Endothelial cell of umbilical vein (primary cell): ENCODE results near the gene DPP6. TPM values are rescaled to one million over a fixed set of nuclear protein-coding genes. Genes with fewer than 3 reads are reported as not detected.

Experiments used
- BruUV-seq: library from RNA; stranded (reverse); fragments of 400-500 nt; replicated peaks from 2 replicates; lab custom pipeline; 2021; lab: Mats Ljungman, UMichigan
- CTCF ChIA-PET: fragments of 300-600, 350-600 bp; sonication (Branson Sonifier 250); formaldehyde crosslinking; loops from one replicate; lab custom pipeline; 2021; ENCODE audit warnings: antibody characterized with exemption, inconsistent platforms; lab: Charles Lee
- POLR2A ChIA-PET: fragments of 300-600, 350-600 bp; sonication (Branson Sonifier 250); formaldehyde crosslinking; loops from one replicate; lab custom pipeline; 2021; ENCODE audit warnings: antibody characterized with exemption, inconsistent platforms; lab: Charles Lee
- DNase-seq: peaks from one replicate; pipeline ENCODE4 v3.0.0-alpha.2; 2011; ENCODE audit warnings: low read depth, low spot score
- FAIRE-seq: peaks from 2 replicates; lab custom pipeline; 2011; peaks lifted over from hg19 to GRCh38; lab: Jason Lieb, UNC
- H2AFZ ChIP-seq: 2 replicates; pipeline ENCODE4 v1.6.0; 2012; ENCODE audit warnings: low read depth, low read length, control low read depth, inconsistent platforms
- H3K27ac ChIP-seq: 2 replicates; pipeline ENCODE4 v1.5.1; 2011; ENCODE audit warnings: low read depth, mild to moderate bottlenecking, control low read depth, low read length, moderate library complexity; ENCODE audit not compliant: insufficient read depth
- H3K27me3 ChIP-seq, 2 experiments: 2 replicates each; pipeline versions ENCODE4 v1.6.0 to v1.6.1; 2011; ENCODE audit warnings: low read length in 2 of 2, mixed read lengths in 1 of 2; ENCODE audit not compliant: control insufficient read depth in 2 of 2, insufficient read depth in 2 of 2
- H3K36me3 ChIP-seq, 2 experiments: 2 replicates in 1 of 2; 3 replicates in 1 of 2; pipeline ENCODE4 v1.5.1; 2011; ENCODE audit warnings: low read length in 2 of 2, mild to moderate bottlenecking in 1 of 2, moderate library complexity in 1 of 2; ENCODE audit not compliant: control insufficient read depth in 2 of 2, insufficient read depth in 2 of 2; ENCODE audit errors: extremely low read depth in 1 of 2
- H3K4me1 ChIP-seq: 3 replicates; pipeline ENCODE4 v1.5.1; 2011; ENCODE audit warnings: mild to moderate bottlenecking, low read length; ENCODE audit not compliant: control insufficient read depth, insufficient read depth; ENCODE audit errors: extremely low read depth
- H3K4me2 ChIP-seq: 2 replicates; pipeline ENCODE4 v1.6.1; 2011; ENCODE audit warnings: low read length, control low read depth, mixed read lengths; ENCODE audit not compliant: insufficient read depth
- H3K4me3 ChIP-seq, 3 experiments: fragments of 200-600 bp in 1 of 3; sonication (generic), shearing (Covaris generic) in 1 of 3; replicated peaks in 1 of 3; 2 replicates each; pipeline ENCODE4 v1.5.1; 2011 to 2016; ENCODE audit warnings: control low read depth in 3 of 3, low read length in 3 of 3, mild to moderate bottlenecking in 2 of 3, inconsistent platforms in 1 of 3, low read depth in 1 of 3, moderate library complexity in 1 of 3; ENCODE audit not compliant: insufficient read depth in 1 of 3
- H3K79me2 ChIP-seq: 2 replicates; pipeline ENCODE4 v1.6.0; 2012; ENCODE audit warnings: low read length, inconsistent platforms; ENCODE audit not compliant: control insufficient read depth, insufficient read depth
- H3K9ac ChIP-seq: replicated peaks from 2 replicates; pipeline ENCODE3; 2011; ENCODE audit warnings: low read length, control low read depth; ENCODE audit not compliant: insufficient read depth; ENCODE audit errors: extremely low read depth
- H3K9me1 ChIP-seq: replicated peaks from 3 replicates; pipeline ENCODE4 v1.6.0; 2011; ENCODE audit warnings: mild to moderate bottlenecking, low read length; ENCODE audit not compliant: control insufficient read depth, insufficient read depth; ENCODE audit errors: extremely low read depth
- H3K9me3 ChIP-seq: replicated peaks from 2 replicates; pipeline ENCODE4 v1.5.1; 2012; ENCODE audit warnings: low read length, inconsistent platforms; ENCODE audit not compliant: control insufficient read depth, insufficient read depth
- H4K20me1 ChIP-seq: replicated peaks from 2 replicates; pipeline ENCODE3; 2011; ENCODE audit warnings: mild to moderate bottlenecking, low read length; ENCODE audit not compliant: control insufficient read depth, insufficient read depth; ENCODE audit errors: extremely low read depth
- EZH2 ChIP-seq: IDR thresholded peaks from 2 replicates; pipeline ENCODE4 v1.6.1; 2012; ENCODE audit warnings: borderline replicate concordance, low read depth, mild to moderate bottlenecking, moderate library complexity, low read length, inconsistent platforms; ENCODE audit not compliant: severe bottlenecking
- FOS ChIP-seq: IDR thresholded peaks from 2 replicates; pipeline ENCODE4 v1.6.1; 2011; ENCODE audit warnings: mild to moderate bottlenecking, low read length, moderate library complexity, borderline replicate concordance; ENCODE audit not compliant: insufficient read depth
- GATA2 ChIP-seq: IDR thresholded peaks from 2 replicates; pipeline ENCODE4 v1.7.0; 2011; ENCODE audit warnings: low read depth, mild to moderate bottlenecking, moderate library complexity, mixed read lengths, low read length; ENCODE audit not compliant: insufficient read length, insufficient read depth
- JUN ChIP-seq: IDR thresholded peaks from 2 replicates; pipeline ENCODE4 v1.6.1; 2011; ENCODE audit warnings: borderline replicate concordance, low read depth; ENCODE audit not compliant: insufficient read length, insufficient read depth
- MYC ChIP-seq: IDR thresholded peaks from one replicate; pipeline ENCODE4 v1.6.1; 2011; ENCODE audit warnings: mild to moderate bottlenecking, low read depth, low read length
- POLR2A ChIP-seq: IDR thresholded peaks from 2 replicates; pipeline ENCODE4 v1.6.1; 2012; ENCODE audit warnings: low read depth, mild to moderate bottlenecking, control low read depth, low read length
- POLR2AphosphoS5 ChIP-seq: IDR thresholded peaks from 2 replicates; pipeline ENCODE4 v1.6.1; 2012; ENCODE audit warnings: low read depth, mild to moderate bottlenecking, control low read depth, low read length, moderate library complexity; ENCODE audit not compliant: insufficient read depth
- dilution Hi-C: fragments of 300-500 bp; cut with MboI; formaldehyde crosslinking; loops from one replicate; pipeline ENCODE4 v1.15.0; 2019; ENCODE audit warnings: low sequenced_read_pairs; ENCODE audit not compliant: extremely low pct_ligation_motif_present
- intact Hi-C: fragments of 100-400 bp; cut with micrococcal nuclease; formaldehyde crosslinking; loops from one replicate; pipeline ENCODE4 v1.10.0; 2022
- polyA plus RNA-seq, 4 experiments: library from polyadenylated mRNA; depleted of rRNA in 3 of 4; stranded (reverse) in 3 of 4; unstranded in 1 of 4; fragments of >200 nt; gene quantifications; 2 replicates each; pipeline versions ENCODE4 v1.2.1 to v1.2.3, GENCODE V29; 2011 to 2012; ENCODE audit warnings: missing spikeins in 1 of 4
- total RNA-seq: library from RNA; stranded (reverse); gene quantifications from 2 replicates; pipeline ENCODE4 v1.2.3, GENCODE V29; 2021
- TF ChIP-seq, protein P1 (sequence below), 2 donors: IDR thresholded peaks; 1 replicate in 1 of 2; 2 replicates in 1 of 2; pipeline ENCODE4 v1.5.1; 2011; ENCODE audit warnings: low read length in 2 of 2, mild to moderate bottlenecking in 2 of 2, moderate library complexity in 2 of 2, control low read depth in 1 of 2, inconsistent platforms in 1 of 2, low read depth in 1 of 2; ENCODE audit not compliant: insufficient read depth in 1 of 2; ENCODE audit errors: extremely low read depth in 1 of 2
- TF ChIP-seq, protein P2 (sequence below): IDR thresholded peaks from 2 replicates; pipeline ENCODE4 v1.6.1; 2011; ENCODE audit not compliant: insufficient read depth, insufficient read length

Gene DPP6
- total and polyA plus RNA-seq, 2 donors (not counting 3 experiments of a cell fraction or from before 2014, with no cell fraction given), result not detected

DNA sequence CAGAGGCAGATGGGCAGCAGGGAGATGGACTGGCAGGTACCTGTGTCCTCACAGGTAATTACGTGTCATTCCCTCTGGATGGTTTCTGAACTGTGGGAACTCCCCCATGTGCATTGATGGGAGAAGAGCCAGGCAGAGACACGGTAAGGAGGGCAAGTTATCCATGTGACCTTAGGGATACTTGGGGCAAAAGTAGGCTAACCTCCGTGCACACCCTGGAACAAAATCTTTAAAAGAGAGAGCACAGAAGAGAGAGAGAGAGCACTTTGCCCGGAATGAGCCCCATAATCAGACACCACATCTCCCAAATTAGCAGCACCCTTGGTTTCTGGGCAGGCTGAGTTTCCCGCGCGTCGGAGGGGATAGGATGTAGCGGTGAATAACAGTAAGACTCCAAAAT lies 527.5 kb downstream of the DPP6 start:
- Histone ChIP-seq H3K4me3 (no peak overlapping the region), H3K79me2 (no peaks in the 10 kb centered on the region), H3K9ac (no peak overlapping the region), H3K9me1 (no peaks in the 10 kb centered on the region), H3K27me3 (no peaks in the 10 kb centered on the region), H4K20me1 (no peaks in the 10 kb centered on the region), H3K9me3 (peaks cover 4% of the 10 kb centered on the region), H3K27ac (no peak overlapping the region), H3K4me2 (no peak overlapping the region), H2AFZ (no peak overlapping the region), H3K4me1 (no peaks in the 10 kb centered on the region), H3K36me3 (no peaks in the 10 kb centered on the region)
- FAIRE-seq (no peak), DNase-seq (no peak)
- ChIA-PET POLR2A (no interaction called here), CTCF (no interaction called here)
- TF ChIP-seq, protein P1, sequence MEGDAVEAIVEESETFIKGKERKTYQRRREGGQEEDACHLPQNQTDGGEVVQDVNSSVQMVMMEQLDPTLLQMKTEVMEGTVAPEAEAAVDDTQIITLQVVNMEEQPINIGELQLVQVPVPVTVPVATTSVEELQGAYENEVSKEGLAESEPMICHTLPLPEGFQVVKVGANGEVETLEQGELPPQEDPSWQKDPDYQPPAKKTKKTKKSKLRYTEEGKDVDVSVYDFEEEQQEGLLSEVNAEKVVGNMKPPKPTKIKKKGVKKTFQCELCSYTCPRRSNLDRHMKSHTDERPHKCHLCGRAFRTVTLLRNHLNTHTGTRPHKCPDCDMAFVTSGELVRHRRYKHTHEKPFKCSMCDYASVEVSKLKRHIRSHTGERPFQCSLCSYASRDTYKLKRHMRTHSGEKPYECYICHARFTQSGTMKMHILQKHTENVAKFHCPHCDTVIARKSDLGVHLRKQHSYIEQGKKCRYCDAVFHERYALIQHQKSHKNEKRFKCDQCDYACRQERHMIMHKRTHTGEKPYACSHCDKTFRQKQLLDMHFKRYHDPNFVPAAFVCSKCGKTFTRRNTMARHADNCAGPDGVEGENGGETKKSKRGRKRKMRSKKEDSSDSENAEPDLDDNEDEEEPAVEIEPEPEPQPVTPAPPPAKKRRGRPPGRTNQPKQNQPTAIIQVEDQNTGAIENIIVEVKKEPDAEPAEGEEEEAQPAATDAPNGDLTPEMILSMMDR (IDR thresholded peaks at IDR 0.05; ENCODE audit: extremely low read depth in 1 of 2, insufficient read depth in 1 of 2, low read depth in 1 of 2, low read length in 2 of 2), result no peak
- TF ChIP-seq JUN, result no peak
- no peak for TF ChIP-seq GATA2
- no peak for TF ChIP-seq MYC
- TF ChIP-seq POLR2AphosphoS5, result no peak
- TF ChIP-seq, protein P2, sequence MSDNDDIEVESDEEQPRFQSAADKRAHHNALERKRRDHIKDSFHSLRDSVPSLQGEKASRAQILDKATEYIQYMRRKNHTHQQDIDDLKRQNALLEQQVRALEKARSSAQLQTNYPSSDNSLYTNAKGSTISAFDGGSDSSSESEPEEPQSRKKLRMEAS, result no peak
- no peak for TF ChIP-seq EZH2
- no peak for TF ChIP-seq FOS
- no peak for TF ChIP-seq POLR2A
- BruUV-seq, result no TSS peak
- intact Hi-C loops (no loop called here), dilution Hi-C loops (no loop called here)
